Activated CD4-positive, alpha-beta T cell treated with anti-CD3 and anti-CD28 coated beads for 1 hour (primary cell): Measurements from ENCODE around the gene COQ8B.

Experiments
- DNase-seq: peaks from one replicate; pipeline ENCODE4 v3.0.0-alpha.2; 2020

Gene COQ8B

GRCh38 chr19:40690050-40690692 is 26.5 kb downstream of the COQ8B start, which contains the start of gene NUMBL:
NUMBL (minus strand) TSS chr19:40690651; CDS start chr19:40690483, 168 bp downstream.
- no peak for DNase-seq

- DNase-seq: no peak
Observed at GRCh38 chr19:40689339-40690049, 27.2 kb downstream of the COQ8B start.

- no peak for DNase-seq
Observed at GRCh38 chr19:40688987-40689338, 27.7 kb downstream of the COQ8B start.

- DNase-seq: no peak
Observed at GRCh38 chr19:40688309-40688708, 28.4 kb downstream of the COQ8B start.

- DNase-seq: no peak
Observed at GRCh38 chr19:40687525-40688016, 29.1 kb downstream of the COQ8B start.

GRCh38 chr19:40686882-40687524 is 29.7 kb downstream of the COQ8B start:
- no peak for DNase-seq

GRCh38 chr19:40685563-40685962 is 31.1 kb downstream of the COQ8B start:
- DNase-seq: no peak

GRCh38 chr19:40685016-40685526 is 31.6 kb downstream of the COQ8B start:
- no peak for DNase-seq

- no peak for DNase-seq
Observed at GRCh38 chr19:40684280-40684679, 32.4 kb downstream of the COQ8B start.

GRCh38 chr19:40683437-40683836 is 33.2 kb downstream of the COQ8B start:
- no peak for DNase-seq

- no peak for DNase-seq
Observed at GRCh38 chr19:40682431-40682964, 34.2 kb downstream of the COQ8B start.

GRCh38 chr19:40681039-40681438 is 35.6 kb downstream of the COQ8B start:
- DNase-seq: no peak

GRCh38 chr19:40677156-40677555 is 39.5 kb downstream of the COQ8B start:
- DNase-seq: no peak

GRCh38 chr19:40674291-40674690 is 42.4 kb downstream of the COQ8B start:
- no peak for DNase-seq

- DNase-seq: no peak
Observed at GRCh38 chr19:40673397-40673796, 43.3 kb downstream of the COQ8B start.

- no peak for DNase-seq
Observed at GRCh38 chr19:40672573-40673299, 44.0 kb downstream of the COQ8B start.

- no peak for DNase-seq
Observed at GRCh38 chr19:40672038-40672437, 44.6 kb downstream of the COQ8B start.

GRCh38 chr19:40671404-40671803 is 45.3 kb downstream of the COQ8B start:
- DNase-seq: no peak

GRCh38 chr19:40668991-40669614 is 47.6 kb downstream of the COQ8B start:
- DNase-seq: no peak

- no peak for DNase-seq
Observed at GRCh38 chr19:40667602-40668001, 49.1 kb downstream of the COQ8B start.

- no peak for DNase-seq
Observed at GRCh38 chr19:40666803-40667438, 49.8 kb downstream of the COQ8B start.
